Right cardiac atrium (tissue), 5 donors: ENCODE measurements around the gene SPATA22. TPM values are rescaled to one million over a fixed set of nuclear protein-coding genes. Genes with fewer than 3 reads are reported as not detected.
"Not testable (repeated sequence)": the region's sequence is repeated elsewhere in the genome, so short reads cannot be mapped to it uniquely, and the experiment has no call there.

Experiments
- ATAC-seq, 2 donors: fragments of 200-7000 bp; cut with Tn5 transposase; one replicate each; pipeline versions ENCODE4 v1.8.0 to v1.9.1; 2020; ENCODE audit warnings: moderate library complexity in 2 of 2, mild to moderate bottlenecking in 1 of 2
- DNase-seq, 3 donors: peaks; one replicate each; pipeline ENCODE4 v3.0.0-alpha.2; 2020
- H3K27ac ChIP-seq: one replicate; pipeline ENCODE4 v1.5.1; 2013; ENCODE audit warnings: mild to moderate bottlenecking, low read length, control low read depth, moderate library complexity
- H3K27me3 ChIP-seq: one replicate; pipeline ENCODE4 v1.6.1; 2013; ENCODE audit not compliant: control insufficient read depth, insufficient read depth
- H3K4me1 ChIP-seq: one replicate; pipeline ENCODE4 v1.6.1; 2013; ENCODE audit warnings: low read length; ENCODE audit not compliant: control insufficient read depth, insufficient read depth
- H3K4me3 ChIP-seq: one replicate; pipeline ENCODE4 v1.5.1; 2013; ENCODE audit warnings: low read length, control low read depth
- H3K9me3 ChIP-seq: one replicate; pipeline ENCODE4 v1.6.1; 2013; ENCODE audit warnings: low read length; ENCODE audit not compliant: control insufficient read depth
- WGBS: extraction: QIAGEN DNeasy Blood & Tissue Kit; methylation state at CpG from one replicate; pipeline ENCODE4 v1.1.7; 2013; 5-methylcytosine and 5-hydroxymethylcytosine counted together
- intact Hi-C, 4 donors: fragments of 100-400 bp; cut with DNase I; formaldehyde crosslinking; loops; one replicate each; pipeline versions ENCODE4 v1.11.0 to v1.14.0; 2022 to 2023
- long read RNA-seq, 4 donors: library from polyadenylated mRNA; unstranded; transcript quantifications; one replicate each; pipeline ENCODE4 v2.0.0, GENCODE V29; 2020 to 2021
- polyA plus RNA-seq: library from polyadenylated mRNA; stranded (reverse); fragments of 200-250 nt; gene quantifications from one replicate; pipeline ENCODE4 v1.2.3, GENCODE V29; 2013
- total RNA-seq, 4 donors: library from RNA; stranded (reverse); fragmentation: NEBNext Ultra II Directional; extraction: Animal tissue kit (Norgen Biotek cat#: 25700); gene quantifications; one replicate each; pipeline ENCODE4 v1.2.1, GENCODE V29; 2021
- donor health status: healthy with polysubstance abuse.
- donor health status: DM: no; HTN: yes; CAD: no.
- donor health status: DM: no; HTN: no; CAD: no.
- donor health status: DM: no; HTN: yes; CAD: no; lungs with severe emphysema.
- donor health status: DM: yes; HTN: yes; CAD: no.

Gene SPATA22, protein sequence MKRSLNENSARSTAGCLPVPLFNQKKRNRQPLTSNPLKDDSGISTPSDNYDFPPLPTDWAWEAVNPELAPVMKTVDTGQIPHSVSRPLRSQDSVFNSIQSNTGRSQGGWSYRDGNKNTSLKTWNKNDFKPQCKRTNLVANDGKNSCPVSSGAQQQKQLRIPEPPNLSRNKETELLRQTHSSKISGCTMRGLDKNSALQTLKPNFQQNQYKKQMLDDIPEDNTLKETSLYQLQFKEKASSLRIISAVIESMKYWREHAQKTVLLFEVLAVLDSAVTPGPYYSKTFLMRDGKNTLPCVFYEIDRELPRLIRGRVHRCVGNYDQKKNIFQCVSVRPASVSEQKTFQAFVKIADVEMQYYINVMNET
- total RNA-seq (1 to 10 TPM in 1 of 4 donors, under 1 TPM in 1, not detected in 2; 0.45 to 1.6 TPM), polyA plus RNA-seq (1.5 TPM)
- long read RNA-seq, donor 1, partial matches to known transcripts = 0 of 5 reads
- long read RNA-seq, donor 1, other reads (novel, unspliced or antisense) = 4 of 5 reads
- long read RNA-seq, donor 2 = 0 reads
- long read RNA-seq, donor 3, partial matches to known transcripts = 0 of 4 reads
- long read RNA-seq, donor 3, other reads (novel, unspliced or antisense) = 4 of 4 reads
- long read RNA-seq, donor 4 = 0 reads

DNA sequence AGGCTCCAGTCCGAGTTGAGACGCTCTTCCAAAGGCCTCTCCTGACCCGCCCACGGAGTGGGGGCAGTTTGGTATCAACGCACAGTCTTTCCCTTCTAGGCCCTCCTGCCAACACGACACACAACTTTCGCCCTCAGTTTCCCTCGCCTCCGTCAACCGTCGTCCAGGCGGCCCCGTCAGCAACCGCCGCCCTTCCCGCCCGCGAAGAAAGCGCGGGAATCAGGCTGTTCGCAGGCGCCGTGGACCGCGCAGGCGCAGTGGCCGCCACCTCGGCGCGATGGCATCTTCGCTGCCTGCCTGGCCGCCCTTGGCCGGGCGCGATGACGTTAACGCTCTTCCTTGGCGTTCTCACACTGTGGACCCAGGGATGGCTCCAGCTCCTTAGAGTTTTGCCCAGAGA, at the start of gene SPATA22:
SPATA22 (minus strand) TSS at position 221 of the 400 bp plus-strand sequence. CDS start 2,494 bp downstream, outside the sequence.
- Histone ChIP-seq H3K9me3 (no peaks in the 10 kb centered on the region), H3K4me1 (no peaks in the 10 kb centered on the region), H3K4me3 (no peak within 1 kb of the TSS), H3K27ac (no peak within 1 kb of the TSS), H3K27me3 (no peaks in the 10 kb centered on the region)
- DNase-seq = peak in 1 of 3 donors; percentile 24
- WGBS = 95% methylated on average over 38 of the region's 38 CpGs
- intact Hi-C loops = no loop called here
- ATAC-seq = no peak

DNA sequence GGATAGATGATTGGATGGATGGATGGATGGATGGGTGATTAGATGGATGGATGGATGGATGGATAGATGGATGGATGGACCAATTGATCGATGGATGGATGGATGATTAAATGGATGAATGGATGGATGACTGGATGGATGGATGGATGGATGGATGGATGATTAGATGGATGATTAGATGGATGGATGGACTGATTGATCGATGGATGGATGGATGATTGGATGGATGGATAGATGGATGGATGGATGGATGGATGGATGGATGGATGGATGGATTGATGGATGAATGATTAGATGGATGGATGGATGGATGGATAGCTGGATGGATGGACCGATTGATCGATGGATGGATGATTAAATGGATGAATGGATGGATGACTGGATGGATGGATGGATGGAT, 47.9 kb upstream of the SPATA22 start:
- H3K4me3 ChIP-seq, ATAC-seq, H3K4me1 ChIP-seq, H3K27me3 ChIP-seq, H3K9me3 ChIP-seq, H3K27ac ChIP-seq, DNase-seq, intact Hi-C loops: not testable (repeated sequence)
- WGBS = 94% methylated on average over 4 of the region's 4 CpGs

DNA sequence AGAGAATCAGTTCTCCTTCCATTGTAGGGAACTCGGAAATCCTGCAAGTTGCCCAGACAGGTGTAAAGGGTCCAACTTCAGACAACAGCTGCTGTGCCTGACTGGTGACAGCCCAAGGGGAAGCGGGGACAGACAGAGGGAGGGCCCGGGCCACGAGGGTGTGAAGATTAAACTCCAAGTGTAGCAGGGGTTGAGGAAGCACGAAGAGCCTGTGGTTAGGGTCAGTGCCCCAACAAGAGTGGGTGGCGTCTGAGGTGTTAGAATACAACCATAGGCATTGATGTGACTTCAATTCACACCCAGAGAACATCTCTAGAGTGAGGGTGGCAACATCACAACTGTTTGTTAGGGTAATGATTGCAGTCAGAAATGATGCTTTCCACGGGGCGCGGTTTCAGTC, 43.3 kb upstream of the SPATA22 start:
- intact Hi-C loops = no loop called here
- H3K9me3 ChIP-seq = no peaks in the 10 kb centered on the region
- no peak overlapping the region for H3K27ac ChIP-seq

DNA sequence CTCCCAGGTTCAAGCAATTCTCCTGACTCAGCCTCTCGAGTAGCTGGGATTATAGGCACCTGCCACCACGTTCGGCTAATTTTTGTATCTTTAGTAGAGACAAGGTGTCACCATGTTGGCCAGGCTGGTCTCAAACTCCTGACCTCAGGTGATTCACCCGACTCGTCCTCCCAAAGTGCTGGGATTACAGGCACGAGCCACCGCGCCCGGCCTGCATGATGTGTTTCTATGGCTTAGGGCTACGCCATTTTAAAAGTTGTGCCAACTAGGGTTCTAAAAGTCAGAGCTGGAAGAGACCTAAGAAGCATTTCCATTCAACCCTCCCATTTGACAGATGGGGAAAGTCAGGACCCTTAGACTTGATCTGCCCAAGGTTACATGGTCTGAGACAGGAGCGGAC, 42.5 kb upstream of the SPATA22 start:
- ATAC-seq, H3K9me3 ChIP-seq, DNase-seq, H3K27me3 ChIP-seq, intact Hi-C loops, H3K4me3 ChIP-seq, H3K27ac ChIP-seq: not testable (repeated sequence)
- H3K4me1 ChIP-seq = peaks cover 15% of the 10 kb centered on the region
- 94% methylated on average over 11 of the region's 11 CpGs for WGBS

More for the DNA sequence above, 43.3 kb upstream of the SPATA22 start:
- ATAC-seq = no peak
- 72% methylated on average over 9 of the region's 9 CpGs for WGBS
- Histone ChIP-seq H3K27me3 (no peaks in the 10 kb centered on the region), H3K4me3 (no peak overlapping the region), H3K4me1 (peaks cover 15% of the 10 kb centered on the region)
- DNase-seq = no peak

DNA sequence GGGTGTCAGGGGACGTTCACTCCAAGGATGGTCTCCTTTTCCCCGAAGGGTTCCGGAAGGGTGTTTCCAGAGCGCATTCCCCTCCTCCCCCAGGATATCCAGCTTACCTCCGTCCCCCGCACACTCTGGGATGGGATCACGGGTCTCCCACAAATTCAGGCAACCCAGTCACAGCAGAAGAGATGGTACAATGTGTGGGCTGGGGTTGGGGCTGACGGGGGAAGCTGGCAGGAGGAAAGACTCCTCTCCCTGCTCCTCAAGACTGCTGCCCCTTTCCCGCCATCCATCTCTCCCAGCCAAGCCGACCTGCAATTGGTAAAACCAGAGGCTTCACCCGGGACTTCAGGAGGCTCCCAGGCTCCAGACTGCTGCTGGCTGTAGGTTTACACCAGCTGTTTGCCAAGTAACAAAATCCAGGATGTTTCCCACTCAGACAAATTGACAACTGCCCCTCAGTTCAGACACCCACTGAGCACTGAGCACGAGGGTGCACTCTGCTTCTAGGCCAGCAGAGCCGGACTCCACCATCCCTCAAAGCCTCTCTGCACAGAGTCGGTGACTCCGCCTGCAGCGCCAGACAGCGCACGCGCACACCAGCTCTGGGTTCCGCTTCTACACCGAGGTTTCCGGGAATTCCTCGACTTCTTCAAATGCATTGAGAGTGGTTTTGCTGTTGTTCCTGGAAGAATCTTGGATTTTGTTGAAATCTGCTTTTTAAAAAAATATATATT, 41.9 kb upstream of the SPATA22 start:
- intact Hi-C loops = no loop called here
- Histone ChIP-seq H3K4me3 (no peak overlapping the region), H3K9me3 (no peaks in the 10 kb centered on the region), H3K4me1 (peaks cover 15% of the 10 kb centered on the region), H3K27me3 (no peaks in the 10 kb centered on the region), H3K27ac (peak overlapping the region; percentile 90)
- 74% methylated on average over 23 of the region's 23 CpGs for WGBS
- DNase-seq = no peak
- peak; percentile 10 to 23 for ATAC-seq

DNA sequence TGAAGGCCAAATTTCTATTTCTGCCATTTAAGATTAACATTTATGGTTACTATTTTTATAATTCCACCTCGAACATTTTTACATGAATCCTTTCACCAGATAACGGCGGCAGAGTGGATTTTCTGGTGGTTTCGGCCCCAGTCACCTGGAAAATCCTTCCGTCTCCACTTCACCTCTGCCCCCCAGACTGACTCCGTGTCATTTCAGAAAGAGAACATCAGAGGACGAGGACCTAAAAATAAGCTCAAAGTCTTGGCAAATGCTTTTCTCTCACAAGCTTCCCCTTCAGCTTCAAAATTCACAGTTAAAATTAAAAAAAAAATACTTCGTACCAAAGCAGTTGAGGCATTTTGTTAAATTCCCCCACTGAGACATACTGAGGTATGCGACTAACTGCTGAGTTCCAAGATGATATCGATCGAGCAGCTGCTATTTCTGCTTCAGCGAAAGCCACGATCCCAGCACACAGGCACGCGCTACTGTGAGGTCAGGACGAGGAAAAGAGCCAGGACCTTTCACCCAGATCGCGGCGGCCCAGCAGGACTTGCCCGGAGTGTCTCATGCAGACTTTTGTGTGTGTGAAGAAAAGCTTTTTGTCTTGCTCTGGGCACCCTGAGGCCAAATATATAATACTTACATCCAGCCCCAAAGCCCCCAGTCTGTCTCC, 41.0 kb upstream of the SPATA22 start:
- 28% methylated on average over 20 of the region's 20 CpGs for WGBS
- Histone ChIP-seq H3K27ac (peak overlapping the region; percentile 90), H3K4me1 (peaks cover 15% of the 10 kb centered on the region), H3K4me3 (no peak overlapping the region), H3K9me3 (no peaks in the 10 kb centered on the region), H3K27me3 (no peaks in the 10 kb centered on the region)
- intact Hi-C loops = no loop called here
- DNase-seq = peak; percentile 85 to 91 (median 91)
- peak; percentile 94 to 95 for ATAC-seq

DNA sequence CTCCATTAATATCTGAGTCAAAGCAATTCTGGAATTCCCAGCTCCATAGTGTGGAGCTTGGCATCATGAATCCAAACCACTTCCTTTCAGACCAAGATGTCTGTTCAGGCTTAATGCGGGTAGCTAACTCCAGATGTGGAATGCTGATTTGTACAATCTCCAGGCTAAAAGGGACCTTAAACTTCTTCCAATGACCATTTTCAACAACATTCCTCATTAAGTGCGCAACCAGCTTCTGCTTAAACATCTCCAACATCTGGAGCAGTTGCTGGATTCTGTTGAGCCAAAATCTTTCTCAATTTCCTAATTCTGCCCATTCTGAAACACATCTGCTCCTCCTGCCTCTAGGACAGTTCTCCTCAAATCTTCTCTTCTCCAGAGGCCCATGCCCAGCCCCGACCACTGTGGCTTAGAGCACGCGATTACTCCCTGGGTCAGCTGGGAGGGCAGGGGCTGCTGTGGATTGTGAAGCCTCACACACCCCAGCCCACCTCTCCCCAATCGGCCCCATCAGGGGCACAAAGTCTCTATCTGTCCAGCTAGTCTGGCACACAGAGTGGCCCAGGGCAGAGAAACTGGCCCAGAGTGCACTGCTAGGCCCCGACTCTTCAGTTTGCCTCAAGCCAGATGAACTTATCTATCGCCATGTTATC, 40.4 kb upstream of the SPATA22 start:
- intact Hi-C loops = no loop called here
- H3K27ac ChIP-seq = peak overlapping the region; percentile 90
- no peaks in the 10 kb centered on the region for H3K27me3 ChIP-seq
- ATAC-seq (peak; percentile 56 to 62), DNase-seq (no peak)
- WGBS = 46% methylated on average over 8 of the region's 8 CpGs
- H3K4me1 ChIP-seq = peaks cover 15% of the 10 kb centered on the region
- H3K4me3 ChIP-seq = no peak overlapping the region
- H3K9me3 ChIP-seq = no peaks in the 10 kb centered on the region

DNA sequence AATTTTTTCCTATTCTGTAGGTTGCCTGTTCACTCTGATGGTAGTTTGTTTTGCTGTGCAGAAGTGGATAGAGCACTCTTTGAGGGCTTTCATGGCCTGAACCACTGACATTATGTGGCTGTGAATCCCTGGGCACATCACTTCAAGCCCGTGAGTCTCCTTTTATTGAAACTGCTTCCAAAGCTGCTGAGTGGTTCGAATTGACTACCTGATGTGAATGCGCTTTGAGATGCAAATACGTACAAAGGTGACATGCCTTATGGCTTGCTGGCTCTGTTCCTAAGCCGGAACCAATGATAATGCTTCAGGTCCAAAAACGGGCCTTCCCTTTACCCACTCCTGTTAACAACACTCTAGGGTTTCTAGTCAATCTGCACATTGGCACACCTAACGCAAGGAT, 38.5 kb upstream of the SPATA22 start:
- Histone ChIP-seq H3K9me3 (no peaks in the 10 kb centered on the region), H3K4me3 (no peak overlapping the region), H3K27me3 (no peaks in the 10 kb centered on the region), H3K4me1 (peaks cover 15% of the 10 kb centered on the region), H3K27ac (no peak overlapping the region)
- 66% methylated on average over 7 of the region's 7 CpGs for WGBS
- ATAC-seq = no peak
- DNase-seq = no peak
- intact Hi-C loops = no loop called here

DNA sequence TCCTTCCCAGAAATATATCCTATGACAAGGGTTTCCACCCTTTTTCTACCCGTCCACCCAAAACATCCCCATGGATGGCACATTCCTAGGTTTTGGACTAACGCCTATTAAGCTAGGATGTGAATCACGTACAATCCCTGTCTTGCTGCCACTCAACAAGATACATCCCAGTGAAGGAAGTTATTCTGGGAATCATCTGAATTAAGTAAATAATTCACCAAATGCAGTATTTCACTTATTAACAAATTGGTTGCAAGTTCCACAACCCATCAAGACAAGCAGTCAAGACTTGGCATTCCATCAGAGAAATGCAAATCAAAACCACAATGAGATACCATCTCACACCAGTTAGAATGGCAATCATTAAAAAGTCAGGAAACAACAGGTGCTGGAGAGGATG, 36.2 kb upstream of the SPATA22 start:
- H3K9me3 ChIP-seq = no peaks in the 10 kb centered on the region
- no peak for ATAC-seq
- H3K4me3 ChIP-seq = no peak overlapping the region
- no peak for DNase-seq
- intact Hi-C loops = no loop called here
- no peaks in the 10 kb centered on the region for H3K27me3 ChIP-seq
- peaks cover 7% of the 10 kb centered on the region for H3K4me1 ChIP-seq
- no peak overlapping the region for H3K27ac ChIP-seq
- 81% methylated on average over 3 of the region's 3 CpGs for WGBS

DNA sequence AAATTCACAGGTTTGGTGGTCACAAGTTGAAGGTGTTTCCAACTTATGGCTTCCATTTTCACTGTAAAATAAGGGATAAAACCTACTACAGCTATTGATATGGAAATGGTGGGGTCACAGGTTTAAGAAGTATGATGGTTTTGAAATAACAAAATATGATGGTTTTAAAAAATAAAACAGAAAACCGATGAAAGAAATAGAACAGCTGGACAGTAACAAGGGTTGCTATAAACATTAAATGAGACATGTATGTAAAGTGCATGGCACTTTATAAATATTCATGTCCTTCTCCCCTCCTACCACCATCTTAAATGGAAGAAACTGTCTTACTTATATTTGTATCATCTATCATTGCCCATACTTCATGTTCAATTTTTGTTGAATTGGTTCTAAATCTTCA, 35.5 kb upstream of the SPATA22 start:
- no peak for ATAC-seq
- intact Hi-C loops = no loop called here

More for the DNA sequence above, 35.5 kb upstream of the SPATA22 start:
- no peak overlapping the region for H3K27ac ChIP-seq
- no peaks in the 10 kb centered on the region for H3K27me3 ChIP-seq
- no peak for DNase-seq
- WGBS = 58% methylated on average over 1 of the region's 1 CpG
- H3K4me1 ChIP-seq = peaks cover 5% of the 10 kb centered on the region
- H3K4me3 ChIP-seq = no peak overlapping the region
- no peaks in the 10 kb centered on the region for H3K9me3 ChIP-seq
